Middle frontal gyrus (tissue), 1 donor: ENCODE data around the gene C1GALT1C1L.
"Not testable (repeated sequence)": the region's sequence is repeated elsewhere in the genome, so short reads cannot be mapped to it uniquely, and the experiment has no call there.

ENCODE experiments used
- DNase-seq: peaks from one replicate; pipeline ENCODE4 v3.0.0-alpha.2; 2015; ENCODE audit warnings: low spot score; ENCODE audit errors: extremely low spot score

The C1GALT1C1L gene

DNA sequence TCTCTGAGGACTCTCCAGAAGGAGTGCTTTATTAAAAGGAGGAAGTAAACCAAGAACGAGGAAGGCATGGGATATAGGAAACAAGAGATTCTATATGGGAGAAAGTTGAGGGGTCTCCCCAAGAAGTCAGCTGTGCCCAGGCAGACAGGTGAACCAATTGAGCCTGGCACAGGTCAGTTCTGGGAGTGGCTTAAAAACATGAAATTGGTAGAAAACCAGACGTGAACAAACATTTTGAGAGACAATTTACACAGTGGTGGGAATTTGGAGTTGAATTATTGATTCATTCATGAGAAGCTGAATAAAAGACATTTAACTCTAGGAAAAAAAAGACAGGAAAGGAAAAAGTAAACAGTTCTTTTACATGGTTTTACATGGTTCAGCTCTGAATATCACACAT, 22.7 kb downstream of the C1GALT1C1L start:
- DNase-seq = no peak

DNA sequence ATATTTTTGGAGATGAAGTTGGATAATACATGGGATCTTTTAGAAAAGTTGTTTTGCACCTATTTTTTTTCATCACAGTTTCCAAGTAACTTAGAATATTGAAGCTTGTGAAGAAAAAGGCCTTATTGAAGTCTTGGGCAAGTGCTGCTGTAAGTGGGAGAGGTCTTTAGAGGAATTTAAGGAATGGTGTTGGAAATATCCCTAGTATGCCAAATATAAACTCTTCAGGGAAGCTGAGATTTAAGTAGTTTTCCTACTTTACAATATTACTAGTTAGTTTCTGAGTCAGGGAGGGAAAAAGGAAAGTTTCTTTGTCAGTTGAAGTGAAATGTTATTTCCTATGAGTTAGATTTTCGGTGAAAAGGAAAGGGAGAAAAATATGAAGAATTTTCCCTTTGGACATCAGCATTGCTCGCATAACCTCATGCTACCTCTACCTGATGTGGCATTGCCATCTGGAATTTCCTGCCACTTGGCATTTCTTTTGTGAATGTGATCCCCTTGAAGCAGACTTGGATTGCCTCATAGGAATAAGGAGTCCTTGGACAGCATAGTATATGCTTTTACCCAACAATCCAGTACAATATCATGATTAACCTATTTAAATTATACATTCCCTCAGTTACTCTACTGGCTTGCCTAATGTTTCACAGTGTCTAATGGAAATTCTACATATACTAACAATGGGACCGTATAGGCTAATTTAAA, 27.1 kb downstream of the C1GALT1C1L start:
- no peak for DNase-seq

DNA sequence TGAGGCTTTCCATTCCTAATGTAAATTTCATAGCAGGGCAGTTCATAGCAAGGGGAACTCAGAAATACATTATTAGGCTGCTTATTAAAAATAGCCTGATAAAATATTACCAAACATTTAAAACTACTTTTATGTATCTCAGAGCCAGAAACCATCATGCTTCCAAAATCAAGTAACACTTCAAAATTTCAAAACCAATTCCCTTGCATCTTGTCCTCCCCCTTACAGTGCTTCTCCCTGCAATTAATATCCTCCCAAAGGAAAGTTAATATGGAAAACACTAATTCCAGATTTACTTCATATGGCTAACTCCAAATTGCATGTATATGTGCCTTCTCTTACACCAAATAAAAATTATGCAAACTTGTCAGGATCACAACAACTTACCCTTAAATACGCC, 32.5 kb downstream of the C1GALT1C1L start:
- no peak for DNase-seq

DNA sequence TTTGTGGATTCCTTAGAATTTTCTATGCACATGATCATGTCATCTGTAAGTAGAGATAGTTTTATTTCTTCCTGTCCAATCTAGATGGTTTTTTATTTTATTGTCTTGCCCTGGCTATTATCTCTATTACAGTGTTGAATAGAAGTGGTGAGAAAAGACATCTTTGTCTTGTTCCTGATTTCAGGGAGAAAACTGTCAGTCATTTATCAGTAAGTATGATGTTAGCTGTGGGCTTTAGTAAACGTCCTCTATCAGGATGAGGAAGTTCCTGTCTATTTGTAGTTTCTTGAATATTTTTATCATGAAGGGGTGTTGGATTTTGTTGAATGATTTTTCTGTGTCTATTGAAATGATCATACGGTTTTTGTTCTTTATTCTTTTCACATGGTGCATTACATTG, 33.9 kb downstream of the C1GALT1C1L start:
- DNase-seq = no peak

DNA sequence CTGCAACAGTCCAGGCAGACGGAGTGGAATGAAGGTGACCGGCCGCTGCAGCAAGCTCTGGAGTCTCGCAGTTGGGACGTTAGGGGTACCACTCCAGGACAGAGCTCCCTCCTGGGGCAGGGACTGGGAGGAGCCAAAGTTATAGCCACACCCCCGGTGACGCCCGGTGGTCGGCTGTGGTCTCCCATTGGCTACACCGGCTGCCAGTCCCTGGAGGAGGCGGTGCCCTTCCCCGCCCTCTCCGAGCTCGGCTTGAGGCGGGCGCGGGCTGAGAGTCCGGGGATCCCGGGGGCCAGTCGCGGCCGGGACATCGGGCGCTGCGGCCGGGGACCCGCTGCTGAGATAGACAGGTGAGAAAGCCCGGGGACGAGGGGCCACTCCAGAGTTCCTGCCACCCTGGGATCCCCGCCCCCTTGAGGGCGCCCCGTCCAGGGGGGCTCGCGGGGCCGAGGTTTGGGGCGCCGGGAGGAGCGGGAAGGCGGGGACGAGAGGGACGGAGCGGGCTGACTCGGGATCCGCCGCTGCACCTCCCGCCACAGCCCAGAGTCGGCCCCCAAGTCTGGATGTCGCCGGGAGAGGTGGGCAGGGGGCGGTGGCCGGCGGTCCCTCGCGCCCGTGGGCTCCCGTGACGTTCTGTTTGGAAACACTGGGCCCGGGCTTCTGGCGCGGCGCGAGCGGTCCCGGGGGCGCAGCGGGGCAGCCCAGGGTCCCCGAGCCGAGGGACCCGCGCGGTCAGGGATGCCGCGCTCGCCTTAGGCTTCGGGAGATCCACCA, 39.0 kb downstream of the C1GALT1C1L start, which contains the start of gene PLEKHH2:
Gene PLEKHH2, plus strand, starts transcription at position 231 of the 774 bp plus-strand sequence. CDS start 7,414 bp downstream, outside the sequence.
- peak; percentile 23 for DNase-seq

DNA sequence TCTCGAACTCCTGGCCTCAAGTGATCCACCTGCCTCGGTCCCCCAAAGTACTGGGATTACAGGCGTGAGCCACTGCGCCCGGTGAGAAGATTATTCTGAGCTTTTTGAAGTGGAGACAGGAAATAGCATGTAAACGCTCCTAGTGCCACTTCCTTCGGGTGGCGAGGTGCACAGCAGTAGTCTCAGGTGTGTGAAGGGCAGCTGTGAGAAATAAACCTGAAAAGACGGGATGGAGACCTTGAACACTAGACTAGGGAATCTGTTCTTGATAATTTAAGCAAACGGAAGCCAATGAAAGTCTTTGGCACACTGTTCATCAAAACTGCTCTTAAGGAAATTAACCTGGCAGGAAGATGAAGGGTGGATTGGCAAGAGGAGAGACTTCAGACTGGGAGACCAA, 39.6 kb downstream of the C1GALT1C1L start:
- no peak for DNase-seq

DNA sequence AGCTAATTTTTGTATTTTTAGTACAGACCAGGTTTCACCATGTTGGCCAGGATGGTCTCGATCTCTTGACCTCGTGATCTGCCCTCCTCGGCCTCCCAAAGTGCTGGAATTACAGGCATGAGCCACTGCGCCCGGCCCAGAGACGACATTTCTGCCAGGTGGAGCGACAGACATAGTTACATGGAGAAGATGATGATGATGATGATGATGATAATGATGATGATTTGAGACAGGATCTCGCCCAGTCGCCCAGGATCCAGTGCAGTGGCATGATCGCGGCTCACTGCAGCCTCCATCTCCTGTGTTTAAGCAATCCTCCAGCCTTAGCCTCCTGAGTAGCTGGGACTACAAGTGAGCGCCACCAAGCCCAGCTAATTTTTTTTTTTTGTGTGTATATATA, 40.1 kb downstream of the C1GALT1C1L start:
- not testable (repeated sequence) for DNase-seq

DNA sequence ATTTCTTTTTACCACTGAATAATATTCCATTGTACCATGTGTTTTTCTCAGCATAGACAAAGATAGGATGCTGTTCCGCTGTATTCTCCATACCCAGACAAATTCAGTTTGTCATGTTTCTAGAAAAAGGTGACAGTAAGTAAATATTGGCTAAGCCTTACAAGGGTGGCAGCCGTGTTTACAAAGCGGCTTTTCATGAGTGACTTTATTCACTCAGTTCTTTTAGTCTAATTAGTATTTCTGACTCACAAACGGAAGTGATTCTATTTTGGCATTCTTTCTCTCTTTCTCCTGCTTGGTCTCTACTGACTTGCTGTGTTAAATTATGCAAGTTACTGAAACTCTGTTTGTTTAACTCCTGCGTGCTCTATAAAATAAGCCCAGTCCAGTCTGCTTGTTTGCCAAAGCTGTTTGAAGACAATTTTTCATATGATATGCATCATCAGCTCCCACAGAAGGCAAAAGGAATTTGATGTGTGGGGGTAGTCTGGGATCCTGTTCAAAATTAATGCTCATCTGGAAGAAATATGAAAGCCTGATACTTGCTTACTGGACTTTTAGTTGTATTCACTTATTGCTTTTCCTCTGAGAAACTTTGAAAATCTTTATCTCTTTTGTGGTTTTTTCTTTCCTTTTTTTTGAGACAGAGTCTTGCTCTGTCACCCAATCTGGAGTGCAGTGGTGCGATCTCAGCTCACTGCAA, 41.5 kb downstream of the C1GALT1C1L start:
- DNase-seq = no peak

DNA sequence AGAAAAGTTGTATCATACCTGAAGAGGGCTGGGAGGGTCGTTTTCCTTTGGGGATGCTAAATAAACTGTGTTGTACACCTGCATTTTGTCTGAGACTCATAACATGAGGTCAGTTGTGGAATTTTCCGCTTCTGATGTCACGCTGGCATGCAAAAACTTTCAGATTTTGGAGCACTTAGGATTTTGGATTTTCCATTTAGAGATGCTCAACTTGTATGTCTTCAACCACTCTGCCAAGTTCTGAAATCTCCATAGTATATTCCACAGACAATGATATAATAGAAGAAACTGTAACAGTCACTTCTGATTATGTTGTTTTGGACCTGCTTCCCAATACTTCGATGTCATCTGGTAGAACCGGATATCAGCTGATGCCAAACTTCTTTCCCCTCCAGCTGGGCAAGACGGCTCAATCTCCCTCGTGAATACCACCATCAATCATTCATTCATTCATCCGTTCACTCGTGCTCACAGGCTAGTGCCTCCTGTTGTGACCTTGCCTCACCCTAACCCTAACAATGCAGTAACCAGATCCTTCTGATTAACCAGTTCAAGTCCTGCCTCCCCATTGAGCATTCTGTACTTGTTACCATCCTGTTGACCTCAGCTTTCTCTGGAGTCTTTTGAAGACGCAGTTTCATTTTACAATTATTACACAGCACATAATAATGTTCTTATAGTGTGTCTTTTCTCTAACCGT, 44.5 kb downstream of the C1GALT1C1L start:
- DNase-seq = no peak
